Measurements from ENCODE around the gene AP1S2. TPM values are rescaled to one million over a fixed set of nuclear protein-coding genes. Genes with fewer than 3 reads are reported as not detected.

The AP1S2 gene
- total and polyA plus RNA-seq, 2 experiments from 2014 or later, result 22.6 to 27.9 TPM

DNA sequence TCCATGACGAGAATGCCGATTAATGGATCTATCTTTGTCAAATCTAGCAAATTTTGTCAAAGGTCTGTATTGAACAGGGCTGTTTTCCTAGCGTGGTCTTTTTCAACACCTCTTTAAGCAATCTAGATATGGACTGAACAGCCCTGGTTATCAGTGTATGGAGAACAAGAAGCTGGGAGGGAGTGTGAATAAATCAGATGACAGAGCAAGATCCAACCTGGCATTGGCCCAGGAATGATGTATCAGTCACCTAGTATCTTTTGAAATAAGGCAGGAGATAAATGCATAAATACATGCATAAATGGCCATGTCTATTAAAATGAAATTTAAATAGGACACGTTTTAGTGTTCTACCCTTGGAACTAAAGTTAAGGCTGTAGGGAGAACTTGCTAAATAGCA lies 15.7 kb upstream of the AP1S2 start:
- WGBS, 2 experiments (ENCODE audit: low coverage in 1 of 2, low lambda C conversion rate in 2 of 2, missing lambda C conversion rate in 2 of 2), result 70% methylated on average over 4 of the region's 4 CpGs
- H3K4me2 ChIP-seq (ENCODE audit: unreplicated experiment), result no peak overlapping the region

DNA sequence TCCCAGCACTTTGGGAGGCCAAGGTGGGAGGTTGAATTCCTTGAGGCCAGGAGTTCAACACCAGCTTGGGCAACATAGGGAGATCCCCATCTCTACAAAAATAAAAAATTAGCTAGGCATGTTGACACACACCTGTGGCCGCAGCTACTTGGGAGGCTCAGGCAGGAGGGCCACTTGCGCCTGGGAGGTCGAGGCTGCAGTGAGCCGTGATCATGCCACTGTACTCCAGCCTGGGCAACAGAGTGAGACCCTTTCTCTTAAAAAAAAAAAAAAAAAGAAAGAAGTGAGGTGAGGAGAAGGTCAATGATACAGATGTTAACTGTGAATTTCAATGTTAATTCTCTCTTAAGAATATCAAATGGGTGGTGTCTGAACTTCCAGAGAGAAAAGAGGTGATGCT lies 15.1 kb upstream of the AP1S2 start:
- Histone ChIP-seq H3K27me3 (replicated peaks; ENCODE audit: insufficient read depth) (no peaks in the 10 kb centered on the region), H3F3A (ENCODE audit: insufficient read depth) (no peaks in the 10 kb centered on the region), H3K36me3 (ENCODE audit: low read depth) (no peaks in the 10 kb centered on the region), H3K4me2 (ENCODE audit: unreplicated experiment) (no peak overlapping the region), H2AFZ (no peak overlapping the region), H3K9ac (no peak overlapping the region), H3K27ac (no peak overlapping the region), H4K20me1 (ENCODE audit: insufficient read depth) (no peaks in the 10 kb centered on the region), H3K9me3 (ENCODE audit: low read depth) (no peaks in the 10 kb centered on the region), H3K4me1 (ENCODE audit: insufficient read depth) (no peaks in the 10 kb centered on the region), H3K4me3 (no peak overlapping the region), H3K79me2 (ENCODE audit: insufficient read depth) (no peaks in the 10 kb centered on the region), H3K9me2 (ENCODE audit: insufficient read depth) (no peaks in the 10 kb centered on the region)
- in situ Hi-C loops (cut with MboI), result no loop called here
- TF ChIP-seq EZH2phosphoT487 (IDR thresholded peaks at IDR 0.05; ENCODE audit: insufficient read depth, low read depth) (no peak), EZH2 (IDR thresholded peaks at IDR 0.05; ENCODE audit: insufficient read depth, poor library complexity, severe bottlenecking) (no peak)
- WGBS, 2 experiments (ENCODE audit: low coverage in 1 of 2, low lambda C conversion rate in 2 of 2, missing lambda C conversion rate in 2 of 2), result 75 to 82% methylated on average over 4 of the region's 4 CpGs
- no peak for DNase-seq

More for the DNA sequence above, 15.7 kb upstream of the AP1S2 start:
- DNase-seq, result no peak
- H3K79me2 ChIP-seq (ENCODE audit: insufficient read depth), result no peaks in the 10 kb centered on the region
- TF ChIP-seq EZH2phosphoT487 (IDR thresholded peaks at IDR 0.05; ENCODE audit: insufficient read depth, low read depth), result no peak
- TF ChIP-seq EZH2 (IDR thresholded peaks at IDR 0.05; ENCODE audit: insufficient read depth, poor library complexity, severe bottlenecking), result no peak
- H3K4me3 ChIP-seq, result no peak overlapping the region
- no peaks in the 10 kb centered on the region for H3K4me1 ChIP-seq (ENCODE audit: insufficient read depth)
- no peaks in the 10 kb centered on the region for H4K20me1 ChIP-seq (ENCODE audit: insufficient read depth)
- H3K9ac ChIP-seq, result no peak overlapping the region
- H3K9me2 ChIP-seq (ENCODE audit: insufficient read depth), result no peaks in the 10 kb centered on the region
- H3F3A ChIP-seq (ENCODE audit: insufficient read depth), result no peaks in the 10 kb centered on the region
- no peak overlapping the region for H3K27ac ChIP-seq
- in situ Hi-C loops (cut with MboI), result no loop called here
- H2AFZ ChIP-seq, result no peak overlapping the region
- no peaks in the 10 kb centered on the region for H3K36me3 ChIP-seq (ENCODE audit: low read depth)
- no peaks in the 10 kb centered on the region for H3K27me3 ChIP-seq (replicated peaks; ENCODE audit: insufficient read depth)
- H3K9me3 ChIP-seq (ENCODE audit: low read depth), result no peaks in the 10 kb centered on the region

DNA sequence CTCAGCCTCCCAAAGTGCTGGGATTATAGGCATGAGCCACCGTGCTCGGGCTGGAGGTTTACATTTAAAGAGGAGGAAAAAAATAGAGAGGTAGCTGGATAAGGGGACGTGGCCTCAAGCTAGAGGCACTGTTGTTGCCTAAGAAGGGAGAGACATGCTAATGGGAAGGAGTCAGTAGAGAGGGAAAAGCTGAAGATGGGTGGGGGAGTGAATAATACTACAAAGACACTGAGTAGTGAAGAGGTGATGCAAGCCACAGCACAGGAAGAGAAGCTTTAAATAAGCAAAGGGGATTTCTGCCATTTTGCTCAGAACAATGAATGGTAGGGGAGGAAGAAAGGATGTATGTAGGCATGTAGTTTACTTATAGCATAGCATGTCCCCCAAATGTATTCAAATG lies 11.5 kb upstream of the AP1S2 start:
- Histone ChIP-seq H3F3A (ENCODE audit: insufficient read depth) (no peaks in the 10 kb centered on the region), H3K27me3 (replicated peaks; ENCODE audit: insufficient read depth) (no peaks in the 10 kb centered on the region), H3K4me3 (no peak overlapping the region), H3K27ac (no peak overlapping the region), H3K9me3 (ENCODE audit: low read depth) (no peaks in the 10 kb centered on the region), H4K20me1 (ENCODE audit: insufficient read depth) (no peaks in the 10 kb centered on the region), H3K79me2 (ENCODE audit: insufficient read depth) (no peaks in the 10 kb centered on the region), H3K36me3 (ENCODE audit: low read depth) (no peaks in the 10 kb centered on the region), H3K4me1 (ENCODE audit: insufficient read depth) (no peaks in the 10 kb centered on the region), H3K9ac (no peak overlapping the region), H3K9me2 (ENCODE audit: insufficient read depth) (no peaks in the 10 kb centered on the region), H3K4me2 (ENCODE audit: unreplicated experiment) (no peak overlapping the region), H2AFZ (no peak overlapping the region)
- TF ChIP-seq EZH2 (IDR thresholded peaks at IDR 0.05; ENCODE audit: insufficient read depth, poor library complexity, severe bottlenecking) (no peak), EZH2phosphoT487 (IDR thresholded peaks at IDR 0.05; ENCODE audit: insufficient read depth, low read depth) (no peak)
- DNase-seq, result no peak
- 64% methylated on average over 3 of the region's 3 CpGs for WGBS, 2 experiments (ENCODE audit: low coverage in 1 of 2, low lambda C conversion rate in 2 of 2, missing lambda C conversion rate in 2 of 2)
- in situ Hi-C loops (cut with MboI), result no loop called here

DNA sequence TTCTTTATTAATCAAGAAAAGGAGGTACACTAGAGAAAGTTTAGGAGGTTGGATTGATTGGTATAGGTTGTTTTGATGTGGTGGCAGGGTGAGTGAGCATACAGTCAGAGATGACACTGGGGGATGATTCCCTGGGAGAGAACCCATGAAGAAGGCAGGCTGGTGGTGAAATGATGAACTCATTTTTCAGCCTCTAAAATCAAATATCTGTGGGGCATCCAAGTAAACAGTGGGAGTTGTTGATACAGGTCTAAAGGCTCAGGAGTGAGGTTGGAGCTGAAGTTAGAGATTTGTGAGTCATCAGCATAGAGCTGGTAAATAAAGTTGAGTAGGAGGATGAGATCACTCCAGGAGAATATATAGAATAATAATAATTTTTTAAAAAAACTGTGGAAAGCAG lies 10.0 kb upstream of the AP1S2 start:
- Histone ChIP-seq H3K27me3 (replicated peaks; ENCODE audit: insufficient read depth) (no peaks in the 10 kb centered on the region), H3K4me3 (no peak overlapping the region), H4K20me1 (ENCODE audit: insufficient read depth) (no peaks in the 10 kb centered on the region), H3K9ac (no peak overlapping the region), H3K9me3 (ENCODE audit: low read depth) (no peaks in the 10 kb centered on the region), H2AFZ (no peak overlapping the region), H3K79me2 (ENCODE audit: insufficient read depth) (no peaks in the 10 kb centered on the region), H3K36me3 (ENCODE audit: low read depth) (no peaks in the 10 kb centered on the region), H3K9me2 (ENCODE audit: insufficient read depth) (no peaks in the 10 kb centered on the region), H3K27ac (no peak overlapping the region), H3K4me1 (ENCODE audit: insufficient read depth) (no peaks in the 10 kb centered on the region), H3F3A (ENCODE audit: insufficient read depth) (no peaks in the 10 kb centered on the region), H3K4me2 (ENCODE audit: unreplicated experiment) (no peak overlapping the region)
- in situ Hi-C loops (cut with MboI), result no loop called here
- TF ChIP-seq EZH2 (IDR thresholded peaks at IDR 0.05; ENCODE audit: insufficient read depth, poor library complexity, severe bottlenecking) (no peak), EZH2phosphoT487 (IDR thresholded peaks at IDR 0.05; ENCODE audit: insufficient read depth, low read depth) (no peak)
- peak; percentile 33 for DNase-seq

DNA sequence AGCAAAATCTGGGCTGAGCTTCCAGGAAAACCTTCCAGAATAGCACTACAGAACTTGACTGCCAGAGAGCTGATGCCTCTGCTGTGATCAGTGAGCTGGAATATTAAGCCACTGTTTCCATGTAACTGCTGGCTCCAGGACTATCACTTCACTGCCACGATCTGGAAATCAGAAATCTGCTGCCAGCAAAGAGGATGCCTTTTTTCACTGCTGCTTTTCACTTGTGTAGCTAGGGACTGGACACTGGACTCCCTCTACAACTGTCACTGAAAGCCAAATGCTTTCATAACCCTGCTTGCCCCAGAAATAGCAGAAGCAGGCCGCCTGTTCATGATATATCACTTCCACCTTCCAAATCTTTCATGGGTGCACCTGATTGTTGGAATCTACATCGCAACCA lies 9.4 kb upstream of the AP1S2 start:
- no peaks in the 10 kb centered on the region for H3F3A ChIP-seq (ENCODE audit: insufficient read depth)
- no peaks in the 10 kb centered on the region for H3K9me2 ChIP-seq (ENCODE audit: insufficient read depth)
- H3K4me2 ChIP-seq (ENCODE audit: unreplicated experiment), result no peak overlapping the region
- no peaks in the 10 kb centered on the region for H3K79me2 ChIP-seq (ENCODE audit: insufficient read depth)
- no peaks in the 10 kb centered on the region for H3K9me3 ChIP-seq (ENCODE audit: low read depth)
- no peak for DNase-seq
- H3K27me3 ChIP-seq (replicated peaks; ENCODE audit: insufficient read depth), result no peaks in the 10 kb centered on the region
- no peaks in the 10 kb centered on the region for H3K4me1 ChIP-seq (ENCODE audit: insufficient read depth)
- no peak overlapping the region for H3K27ac ChIP-seq
- H4K20me1 ChIP-seq (ENCODE audit: insufficient read depth), result no peaks in the 10 kb centered on the region
- TF ChIP-seq EZH2phosphoT487 (IDR thresholded peaks at IDR 0.05; ENCODE audit: insufficient read depth, low read depth), result no peak
- TF ChIP-seq EZH2 (IDR thresholded peaks at IDR 0.05; ENCODE audit: insufficient read depth, poor library complexity, severe bottlenecking), result no peak
- no peak overlapping the region for H3K4me3 ChIP-seq
- no peak overlapping the region for H3K9ac ChIP-seq
- in situ Hi-C loops (cut with MboI), result no loop called here
- H3K36me3 ChIP-seq (ENCODE audit: low read depth), result no peaks in the 10 kb centered on the region
- WGBS, 2 experiments (ENCODE audit: low coverage in 1 of 2, low lambda C conversion rate in 2 of 2, missing lambda C conversion rate in 2 of 2), result 43 to 45% methylated on average over 3 of the region's 3 CpGs
- no peak overlapping the region for H2AFZ ChIP-seq
